ENCODE results near the gene RGL3.

The RGL3 gene

DNA sequence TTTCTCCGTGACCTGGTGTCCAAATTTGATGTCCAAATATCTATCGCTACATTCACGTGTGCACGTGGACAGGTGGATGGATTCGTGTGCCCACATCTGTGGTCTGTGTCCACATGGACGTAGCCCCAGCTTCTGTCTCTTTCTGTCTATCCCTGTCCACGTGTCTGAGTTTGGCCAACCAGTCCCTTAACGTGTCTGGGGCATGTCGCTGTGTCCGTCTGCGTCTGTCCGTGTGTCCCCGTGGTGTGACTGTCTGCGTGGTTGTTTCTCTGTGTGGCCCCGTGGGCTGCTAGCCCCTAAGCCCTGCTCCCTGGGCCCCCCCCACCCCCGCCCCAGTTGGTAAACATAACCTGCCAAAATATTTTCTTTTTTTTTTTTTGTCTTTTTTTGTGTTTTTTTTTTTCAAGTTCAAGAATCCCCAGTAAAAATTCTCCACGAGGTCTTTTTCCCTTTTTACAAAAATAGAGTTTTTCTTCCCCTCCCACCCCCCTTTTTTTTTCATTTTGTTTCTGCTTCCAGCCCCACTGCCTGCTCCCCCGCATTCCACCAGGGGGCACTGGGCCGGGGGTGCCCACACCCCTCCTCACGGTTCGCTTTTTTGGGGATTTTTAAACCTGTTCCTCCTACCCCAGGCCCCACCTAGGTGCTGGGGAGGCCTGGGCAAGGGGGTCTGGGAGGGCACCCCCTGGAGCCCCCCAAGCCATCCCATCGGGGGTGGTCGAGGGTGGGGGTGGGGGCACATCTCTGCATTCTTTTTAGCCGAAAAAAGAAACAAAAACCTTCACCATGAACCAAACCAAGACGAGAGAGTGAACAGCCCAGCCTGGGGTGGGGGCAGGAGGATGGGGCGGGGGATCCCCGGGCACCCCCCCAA lies 34.6 kb upstream of the RGL3 start:
- no peak for DNase-seq (ENCODE audit: extremely low read depth, low read depth)
- no peak overlapping the region for H3K4me3 ChIP-seq (replicated peaks; ENCODE audit: low read depth, low read length)
- TF ChIP-seq, protein P1, sequence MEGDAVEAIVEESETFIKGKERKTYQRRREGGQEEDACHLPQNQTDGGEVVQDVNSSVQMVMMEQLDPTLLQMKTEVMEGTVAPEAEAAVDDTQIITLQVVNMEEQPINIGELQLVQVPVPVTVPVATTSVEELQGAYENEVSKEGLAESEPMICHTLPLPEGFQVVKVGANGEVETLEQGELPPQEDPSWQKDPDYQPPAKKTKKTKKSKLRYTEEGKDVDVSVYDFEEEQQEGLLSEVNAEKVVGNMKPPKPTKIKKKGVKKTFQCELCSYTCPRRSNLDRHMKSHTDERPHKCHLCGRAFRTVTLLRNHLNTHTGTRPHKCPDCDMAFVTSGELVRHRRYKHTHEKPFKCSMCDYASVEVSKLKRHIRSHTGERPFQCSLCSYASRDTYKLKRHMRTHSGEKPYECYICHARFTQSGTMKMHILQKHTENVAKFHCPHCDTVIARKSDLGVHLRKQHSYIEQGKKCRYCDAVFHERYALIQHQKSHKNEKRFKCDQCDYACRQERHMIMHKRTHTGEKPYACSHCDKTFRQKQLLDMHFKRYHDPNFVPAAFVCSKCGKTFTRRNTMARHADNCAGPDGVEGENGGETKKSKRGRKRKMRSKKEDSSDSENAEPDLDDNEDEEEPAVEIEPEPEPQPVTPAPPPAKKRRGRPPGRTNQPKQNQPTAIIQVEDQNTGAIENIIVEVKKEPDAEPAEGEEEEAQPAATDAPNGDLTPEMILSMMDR (IDR thresholded peaks at IDR 0.05; ENCODE audit: low read depth, low read length, missing control alignments), result peak; percentile 64

DNA sequence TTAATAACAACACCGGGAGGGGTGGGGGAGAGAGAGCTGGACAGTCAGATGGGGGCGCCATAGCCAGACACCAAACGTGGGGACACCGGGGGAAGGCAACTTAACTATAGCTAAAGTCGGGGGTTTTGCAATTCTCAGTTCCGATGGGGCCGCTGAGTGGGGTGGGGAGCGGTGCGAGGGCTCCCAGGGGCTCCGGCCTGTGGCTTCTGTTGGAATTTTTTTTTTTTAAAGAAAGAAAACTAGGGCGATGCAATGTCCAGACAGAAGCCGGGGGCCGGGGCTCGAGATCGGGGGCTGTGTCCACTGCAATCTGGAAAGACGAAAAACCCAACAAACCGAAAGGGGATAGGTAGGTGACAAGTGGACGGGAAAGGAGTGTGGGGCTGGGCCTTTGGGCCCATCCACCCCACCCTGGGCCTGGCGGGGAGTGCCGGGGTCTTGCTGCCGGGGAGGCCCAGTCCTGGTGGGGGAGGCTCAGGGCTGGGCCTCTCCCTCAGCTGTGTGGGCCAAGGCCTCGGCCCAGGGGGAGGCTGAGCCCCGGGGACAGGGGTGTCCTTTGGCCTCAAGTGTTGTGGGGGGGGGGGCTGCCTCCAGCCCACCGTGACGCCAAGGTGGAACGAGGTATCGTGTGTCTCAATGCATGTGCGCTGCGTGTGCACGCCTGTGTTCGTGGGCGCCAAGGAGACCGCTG lies 33.7 kb upstream of the RGL3 start:
- TF ChIP-seq, protein P1 (IDR thresholded peaks at IDR 0.05; ENCODE audit: low read depth, low read length, missing control alignments), result no peak
- no peak for DNase-seq (ENCODE audit: extremely low read depth, low read depth)
- H3K4me3 ChIP-seq (replicated peaks; ENCODE audit: low read depth, low read length), result no peak overlapping the region

DNA sequence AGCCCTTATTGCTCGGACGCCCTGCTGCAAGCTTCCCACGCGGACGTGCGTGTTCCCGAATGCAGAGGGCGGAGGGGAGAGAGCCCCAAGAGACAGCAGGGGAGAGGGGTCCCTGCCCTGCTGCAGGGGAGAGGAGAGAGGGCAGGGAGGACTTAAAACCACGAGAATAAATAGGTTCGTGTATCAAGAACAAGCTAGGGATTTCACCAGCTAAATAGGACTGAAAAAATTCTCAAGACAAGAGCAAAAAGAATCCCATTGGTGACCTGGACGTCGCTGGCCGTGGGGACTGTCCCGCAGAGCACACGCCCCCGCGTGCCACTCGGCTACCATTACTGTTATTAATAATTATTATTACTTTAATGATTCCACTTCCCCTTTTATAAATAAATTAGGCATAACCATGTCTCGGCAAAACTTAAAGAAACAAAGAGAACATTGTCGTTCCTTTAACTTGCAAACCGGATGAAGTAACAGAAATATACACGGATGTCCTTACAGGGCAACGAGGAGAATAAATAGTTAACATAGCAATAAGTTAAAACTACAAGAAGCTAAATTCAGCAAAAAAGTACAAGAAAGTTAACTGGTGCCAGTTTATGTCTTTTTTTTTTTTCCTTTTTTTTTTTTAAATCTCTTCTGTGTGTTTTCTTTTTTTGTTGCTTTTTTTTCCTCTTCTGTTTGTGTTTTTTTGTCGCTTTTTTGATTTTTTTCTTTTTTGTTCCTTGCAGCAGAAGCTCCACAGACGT lies 32.9 kb upstream of the RGL3 start:
- no peak for DNase-seq (ENCODE audit: extremely low read depth, low read depth)
- TF ChIP-seq, protein P1 (IDR thresholded peaks at IDR 0.05; ENCODE audit: low read depth, low read length, missing control alignments), result no peak
- H3K4me3 ChIP-seq (replicated peaks; ENCODE audit: low read depth, low read length), result no peak overlapping the region

DNA sequence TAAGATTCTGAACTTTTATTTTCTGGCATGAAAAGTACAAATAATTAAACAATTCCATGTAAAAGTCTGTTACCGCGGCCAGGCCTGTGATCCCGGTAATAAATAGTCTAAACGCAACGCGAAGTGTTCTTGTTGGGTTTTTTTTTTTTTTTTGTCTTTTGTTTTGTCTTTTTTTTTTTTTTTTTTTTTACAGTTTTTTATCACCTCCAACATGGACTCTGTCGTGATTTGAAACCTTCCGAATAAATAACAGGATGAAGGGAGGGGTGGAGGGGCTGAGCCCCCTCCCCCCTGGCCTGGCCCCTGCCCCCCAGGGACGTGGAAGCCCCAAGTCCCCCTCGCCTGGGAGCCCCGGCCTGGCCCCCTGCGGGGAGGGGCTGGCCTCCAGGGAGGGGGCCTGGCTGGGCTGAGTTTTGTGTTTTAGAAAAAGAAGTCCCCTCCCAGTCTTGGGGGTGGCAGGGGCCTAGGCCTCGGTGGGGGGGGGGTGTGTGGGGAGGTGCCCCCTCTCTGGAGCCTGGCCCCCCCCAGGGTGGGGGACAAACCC lies 32.3 kb upstream of the RGL3 start:
- DNase-seq (ENCODE audit: extremely low read depth, low read depth), result no peak
- TF ChIP-seq, protein P1 (IDR thresholded peaks at IDR 0.05; ENCODE audit: low read depth, low read length, missing control alignments), result no peak
- H3K4me3 ChIP-seq (replicated peaks; ENCODE audit: low read depth, low read length), result no peak overlapping the region

DNA sequence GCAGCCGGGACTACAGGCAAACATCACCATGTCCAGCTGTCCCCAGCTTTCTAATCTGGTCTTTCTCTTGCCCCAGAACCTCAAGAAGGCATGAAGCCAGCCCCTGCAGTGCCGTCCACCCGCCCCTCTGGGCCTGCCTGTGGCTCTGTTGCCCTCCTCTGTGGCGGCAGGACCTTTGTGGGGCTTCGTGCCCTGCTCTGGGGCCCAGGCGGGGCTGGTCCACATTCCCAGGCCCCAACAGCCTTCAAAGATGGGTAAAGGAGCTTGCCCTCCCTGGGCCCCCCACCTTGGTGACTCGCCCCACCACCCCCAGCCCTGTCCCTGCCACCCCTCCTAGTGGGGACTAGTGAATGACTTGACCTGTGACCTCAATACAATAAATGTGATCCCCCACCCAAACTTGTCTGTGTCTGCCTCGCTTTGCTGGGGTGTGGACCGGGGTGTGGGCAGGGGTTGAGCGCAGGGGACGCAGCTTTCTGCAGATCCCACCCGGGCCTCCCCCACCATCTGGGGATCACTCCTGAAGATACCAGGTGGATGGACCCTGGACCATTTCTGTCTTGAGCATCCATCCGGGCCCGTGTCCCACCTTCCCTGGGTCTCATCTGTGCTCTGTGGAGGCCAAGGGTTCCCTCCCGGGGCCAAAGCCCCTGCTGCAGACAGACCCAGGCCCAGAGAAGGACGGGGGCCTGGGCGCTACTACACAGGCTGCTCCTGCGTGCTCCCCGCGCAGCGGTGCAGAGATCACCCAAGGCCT lies 31.6 kb upstream of the RGL3 start:
- TF ChIP-seq, protein P1 (IDR thresholded peaks at IDR 0.05; ENCODE audit: low read depth, low read length, missing control alignments), result no peak
- no peak overlapping the region for H3K4me3 ChIP-seq (replicated peaks; ENCODE audit: low read depth, low read length)
- DNase-seq (ENCODE audit: extremely low read depth, low read depth), result no peak

Data from HFF-Myc (cell line).